ENCODE data around the gene SPEM2.

GRCh38 chr17:7407485-7408251, 17.7 kb upstream of the SPEM2 start, which contains the start of gene NLGN2:
- TF ChIP-seq POU2F2 (IDR thresholded peaks at IDR 0.05; ENCODE audit: low read depth, low read length) (no peak), POLR2A (IDR thresholded peaks at IDR 0.05; ENCODE audit: low read depth, low read length) (no peak), POLR2AphosphoS5 (IDR thresholded peaks at IDR 0.05; ENCODE audit: low read depth, low read length) (no peak), TAF1 (IDR thresholded peaks at IDR 0.05; ENCODE audit: low read depth, low read length) (no peak), PAX5 (IDR thresholded peaks at IDR 0.05; ENCODE audit: insufficient read depth, low read length, severe bottlenecking) (no peak), SPI1 (IDR thresholded peaks at IDR 0.05; ENCODE audit: low read depth, low read length) (no peak)

Measured in GM12891 (cell line).